Upper lobe of left lung (tissue), 4 donors: ENCODE measurements around the gene PSG5.

Experiments used
- POLR2A ChIP-seq, 4 donors: fragments of 450-650 bp; IDR thresholded peaks; one replicate each; pipeline ENCODE4 v1.5.1; 2016 to 2017; ENCODE audit warnings: antibody characterized with exemption in 4 of 4, mild to moderate bottlenecking in 2 of 4
- POLR2AphosphoS5 ChIP-seq, 2 donors: sonication (generic); formaldehyde crosslinking; IDR thresholded peaks; one replicate each; pipeline ENCODE4 v1.5.1; 2017; ENCODE audit warnings: antibody characterized with exemption in 2 of 2
- TF ChIP-seq, protein P1 (sequence below), 6 experiments: fragments of 450-650 bp in 4 of 6; fragments of 200-600 bp in 2 of 6; sonication (generic) in 2 of 6; IDR thresholded peaks; one replicate each; pipeline ENCODE4 v1.5.1; 2016 to 2019; ENCODE audit warnings: antibody characterized with exemption in 6 of 6

DNA sequence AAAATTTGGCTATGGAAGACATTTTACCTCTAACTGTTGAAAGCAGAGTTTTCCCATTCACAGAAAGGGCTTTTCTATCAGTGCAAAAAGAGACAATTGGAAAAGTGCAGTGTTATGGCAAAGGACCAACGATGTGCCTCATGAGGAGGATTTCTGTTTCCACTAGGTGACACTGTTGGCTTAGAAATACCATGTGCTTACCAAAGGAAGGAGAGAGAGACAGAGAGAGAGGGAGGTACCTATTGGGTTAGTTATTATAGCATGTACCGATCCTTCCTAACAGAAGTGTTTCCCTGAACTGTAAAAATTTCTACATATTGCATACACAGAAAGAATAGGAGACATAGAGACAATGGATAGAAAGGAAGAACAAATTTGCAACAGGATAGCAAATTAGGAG is 43.0 kb upstream of the PSG5 start:
- TF ChIP-seq, protein P1, sequence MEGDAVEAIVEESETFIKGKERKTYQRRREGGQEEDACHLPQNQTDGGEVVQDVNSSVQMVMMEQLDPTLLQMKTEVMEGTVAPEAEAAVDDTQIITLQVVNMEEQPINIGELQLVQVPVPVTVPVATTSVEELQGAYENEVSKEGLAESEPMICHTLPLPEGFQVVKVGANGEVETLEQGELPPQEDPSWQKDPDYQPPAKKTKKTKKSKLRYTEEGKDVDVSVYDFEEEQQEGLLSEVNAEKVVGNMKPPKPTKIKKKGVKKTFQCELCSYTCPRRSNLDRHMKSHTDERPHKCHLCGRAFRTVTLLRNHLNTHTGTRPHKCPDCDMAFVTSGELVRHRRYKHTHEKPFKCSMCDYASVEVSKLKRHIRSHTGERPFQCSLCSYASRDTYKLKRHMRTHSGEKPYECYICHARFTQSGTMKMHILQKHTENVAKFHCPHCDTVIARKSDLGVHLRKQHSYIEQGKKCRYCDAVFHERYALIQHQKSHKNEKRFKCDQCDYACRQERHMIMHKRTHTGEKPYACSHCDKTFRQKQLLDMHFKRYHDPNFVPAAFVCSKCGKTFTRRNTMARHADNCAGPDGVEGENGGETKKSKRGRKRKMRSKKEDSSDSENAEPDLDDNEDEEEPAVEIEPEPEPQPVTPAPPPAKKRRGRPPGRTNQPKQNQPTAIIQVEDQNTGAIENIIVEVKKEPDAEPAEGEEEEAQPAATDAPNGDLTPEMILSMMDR (IDR thresholded peaks at IDR 0.05), result no peak
- TF ChIP-seq POLR2AphosphoS5 (IDR thresholded peaks at IDR 0.05) (no peak), POLR2A (IDR thresholded peaks at IDR 0.05) (no peak)
